DMS 273 treated with DMSO at 0.1 percent for 48 hours (cell line): Measurements from ENCODE around the gene ACBD3.

Source experiments
- DNase-seq: peaks from one replicate; lab custom pipeline; 2025; lab: John Stamatoyannopoulos, UW

Gene ACBD3

GRCh38 chr1:226111883-226112261, 74.7 kb downstream of the ACBD3 start:
- DNase-seq: no peak

DNA sequence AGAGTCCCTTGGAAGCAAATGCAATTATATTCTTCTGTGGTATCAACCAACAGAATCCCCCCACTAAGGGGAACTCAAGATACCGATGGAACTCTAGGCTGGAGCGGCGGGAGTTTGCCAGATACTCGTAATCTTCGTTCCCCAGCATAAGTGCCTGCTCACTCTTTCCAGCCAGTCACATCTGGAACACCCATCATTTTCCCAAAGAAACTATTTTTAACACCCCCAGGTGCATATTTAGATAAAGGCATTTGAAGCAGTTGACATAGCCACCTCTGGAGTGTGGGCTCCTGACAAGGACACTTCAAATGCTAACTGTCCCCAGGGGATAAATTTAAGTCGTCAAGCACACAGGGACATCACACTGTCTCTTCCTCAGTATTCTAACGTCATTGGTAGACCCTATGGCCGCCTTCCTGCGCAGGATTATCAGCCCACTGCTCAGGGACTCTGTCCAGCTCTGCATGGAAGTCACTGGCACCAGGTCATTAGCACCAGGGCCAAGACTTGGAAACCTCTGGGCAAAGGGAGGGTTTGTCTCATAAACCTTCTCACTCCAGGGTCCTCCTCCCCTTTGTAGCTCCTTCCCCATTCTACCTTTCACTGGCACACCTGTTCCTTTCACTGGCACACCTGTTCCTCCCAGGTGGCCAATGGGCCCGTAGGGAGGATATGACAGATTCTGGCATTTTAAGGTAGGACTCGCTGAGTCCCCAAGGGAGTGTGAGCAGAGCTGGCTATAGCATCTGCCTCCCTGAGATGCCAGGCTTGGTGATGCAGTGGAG, 75.3 kb downstream of the ACBD3 start:
- DNase-seq: no peak

GRCh38 chr1:226110249-226111097, 76.1 kb downstream of the ACBD3 start:
- peak; percentile 67 for DNase-seq

DNA sequence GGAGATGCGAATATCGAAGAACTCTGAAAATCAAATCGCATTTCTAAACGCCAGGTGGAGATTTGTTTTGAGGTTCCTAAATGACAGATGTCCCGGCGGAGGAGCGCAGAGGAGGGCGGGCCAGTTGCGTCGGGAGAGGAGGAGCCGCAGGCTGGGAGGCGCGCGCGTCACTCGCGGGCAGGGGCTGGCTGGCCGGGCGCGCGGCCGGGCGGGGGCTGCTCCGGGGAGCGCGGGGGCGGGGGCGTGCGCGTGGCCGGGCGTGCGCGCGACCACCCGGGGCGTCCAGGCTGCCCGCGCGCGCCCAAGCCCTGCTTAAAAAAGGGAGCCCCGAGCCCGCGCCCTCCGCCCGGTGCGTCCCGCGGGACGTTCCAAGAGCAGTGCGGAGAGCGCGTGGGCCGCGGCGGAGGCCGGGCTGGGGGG, 76.7 kb downstream of the ACBD3 start:
- peak; percentile 92 for DNase-seq

DNA sequence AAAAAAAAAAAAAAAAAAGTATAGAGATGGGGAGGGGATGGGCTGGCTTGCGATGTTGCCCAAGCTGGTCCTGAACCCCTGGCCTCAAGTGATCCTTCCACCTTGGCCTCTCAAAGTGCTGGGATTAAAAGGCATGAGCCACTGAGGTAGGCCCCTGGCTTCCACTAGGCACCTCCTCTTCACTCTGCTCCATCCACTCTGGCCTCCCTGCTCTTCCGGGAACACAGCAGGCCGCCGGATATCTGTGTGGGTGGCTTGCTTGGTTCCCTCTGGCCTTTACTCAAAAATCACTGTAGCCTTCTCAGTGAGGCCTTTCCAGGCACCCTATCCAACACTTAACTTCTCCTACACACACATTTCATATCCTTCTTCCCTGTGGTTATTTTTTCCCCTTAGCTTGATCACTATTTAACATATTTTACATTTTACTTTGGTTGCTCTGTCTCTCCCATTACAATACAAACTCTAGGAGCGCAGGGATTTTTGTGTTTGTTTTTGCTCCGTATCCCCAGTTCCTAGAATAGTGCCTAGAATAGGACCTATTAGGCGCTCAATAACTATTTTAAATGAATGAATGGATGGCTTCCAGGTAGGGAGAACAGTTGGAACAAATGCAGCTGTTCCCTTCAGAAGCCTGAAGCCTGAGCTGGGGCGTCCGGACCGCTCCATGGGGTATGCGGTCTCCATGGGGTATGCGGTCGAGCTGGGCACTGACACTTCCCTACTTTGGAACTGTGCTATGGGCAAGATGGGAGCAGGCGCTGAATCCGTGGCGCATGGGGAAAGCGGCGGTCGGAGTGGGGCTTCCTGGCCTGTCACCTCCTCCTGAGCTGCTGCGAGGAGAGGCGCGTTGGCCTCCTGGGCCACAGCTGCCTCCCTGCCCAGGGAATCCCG, 77.4 kb downstream of the ACBD3 start:
- DNase-seq: no peak

GRCh38 chr1:226107471-226108460, 78.8 kb downstream of the ACBD3 start:
- DNase-seq: no peak

DNA sequence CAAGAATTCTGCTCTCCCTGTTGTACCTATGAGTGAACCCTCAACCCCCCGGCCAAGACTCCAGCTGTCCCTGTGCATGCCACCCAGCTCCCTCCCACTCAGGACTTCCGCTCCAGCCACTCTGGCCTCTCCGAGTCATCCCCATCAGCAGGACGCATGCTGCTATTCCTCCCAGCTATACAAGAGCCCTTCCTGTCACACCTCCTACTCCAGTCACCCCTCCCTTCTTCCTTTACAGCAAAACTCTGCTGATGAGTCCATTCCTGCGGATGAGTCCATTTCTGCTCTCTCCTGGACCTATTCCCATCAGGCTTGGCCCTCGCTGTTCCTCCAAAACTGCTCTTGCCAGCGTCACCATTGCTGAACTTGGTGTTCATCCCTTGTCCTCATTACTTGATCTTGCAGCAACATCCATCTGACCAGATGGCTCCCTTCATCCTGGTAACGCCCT, 81.8 kb downstream of the ACBD3 start:
- DNase-seq: no peak

GRCh38 chr1:226100436-226101391, 85.8 kb downstream of the ACBD3 start:
- no peak for DNase-seq

DNA sequence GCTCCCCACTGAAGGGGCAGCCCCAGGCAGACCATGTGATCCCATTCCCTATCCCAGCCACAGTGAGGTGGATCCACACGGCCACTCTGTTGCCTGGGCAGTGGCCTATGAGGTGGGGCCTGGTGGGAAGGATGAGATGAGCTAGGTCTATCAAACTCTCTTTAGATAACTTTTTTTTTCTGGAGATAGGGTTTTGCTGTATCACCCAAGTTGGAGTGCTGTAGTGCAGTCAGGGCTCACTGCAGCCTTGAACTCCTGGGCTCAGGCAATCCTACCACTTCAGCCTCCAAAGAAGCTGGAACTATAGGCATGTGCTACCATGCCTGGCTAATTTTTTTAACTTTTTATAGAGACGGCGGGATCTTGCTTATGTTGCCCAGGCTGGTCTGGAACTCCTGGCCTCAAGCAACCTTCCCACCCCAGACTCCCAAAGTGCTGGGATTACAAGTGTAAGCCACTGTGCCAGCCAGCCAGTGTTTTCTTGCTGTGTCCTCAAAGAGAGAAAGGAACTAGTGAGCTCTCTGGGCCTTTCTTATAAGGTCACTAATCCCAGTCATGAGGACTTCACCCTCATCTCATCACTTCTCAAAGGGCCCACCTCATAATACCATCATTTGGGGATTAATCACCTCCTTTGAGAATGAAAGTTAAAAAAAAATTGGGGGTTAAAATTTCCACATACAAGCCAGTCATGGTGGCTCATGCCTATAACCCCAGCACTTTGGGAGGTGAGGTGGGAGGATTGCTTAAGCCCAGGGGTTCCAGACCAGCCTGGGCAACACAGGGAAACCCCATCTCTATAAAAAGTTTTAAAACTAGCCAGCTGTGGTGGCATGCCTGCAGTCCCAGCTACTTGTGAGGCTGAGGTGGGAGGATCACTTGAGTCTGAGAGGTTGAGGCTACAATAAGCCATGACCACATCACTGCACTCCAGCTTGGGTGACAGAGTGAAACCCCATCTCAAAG, 87.4 kb downstream of the ACBD3 start:
- no peak for DNase-seq

- no peak for DNase-seq
Observed at GRCh38 chr1:226097866-226098625, 88.5 kb downstream of the ACBD3 start.

- no peak for DNase-seq
Observed at GRCh38 chr1:226095286-226095685, 91.3 kb downstream of the ACBD3 start.
